Effector memory CD4-positive, alpha-beta T cell (primary cell): ENCODE data around the gene FXYD4.
A peak's percentile ranks its signal among the peaks of the same experiment; 100 is the strongest.

Source experiments
- DNase-seq, 3 donors: peaks; one replicate each; pipeline ENCODE4 v3.0.0-alpha.2; 2020
- H3K27ac ChIP-seq: 2 replicates; pipeline ENCODE4 v1.7.0; 2013; ENCODE audit warnings: mild to moderate bottlenecking, low read length, moderate library complexity; ENCODE audit not compliant: insufficient read depth, poor library complexity, severe bottlenecking
- H3K27me3 ChIP-seq: replicated peaks from 2 replicates; pipeline ENCODE4 v1.7.0; 2013; ENCODE audit warnings: mild to moderate bottlenecking, low read length; ENCODE audit not compliant: insufficient read depth, control insufficient read depth, poor library complexity, severe bottlenecking
- H3K36me3 ChIP-seq: 2 replicates; pipeline ENCODE4 v1.7.0; 2013; ENCODE audit warnings: mild to moderate bottlenecking, low read length, moderate library complexity; ENCODE audit not compliant: control insufficient read depth, insufficient read depth
- H3K4me1 ChIP-seq: 2 replicates; pipeline ENCODE4 v1.7.0; 2013; ENCODE audit warnings: low read length, mild to moderate bottlenecking; ENCODE audit not compliant: control insufficient read depth, insufficient read depth, poor library complexity, severe bottlenecking
- H3K4me3 ChIP-seq: 2 replicates; pipeline ENCODE4 v1.7.0; 2013; ENCODE audit warnings: low read length, low read depth, mild to moderate bottlenecking; ENCODE audit not compliant: insufficient read depth, poor library complexity, severe bottlenecking
- H3K9me3 ChIP-seq: 2 replicates; pipeline ENCODE4 v1.7.0; 2013; ENCODE audit warnings: mild to moderate bottlenecking, low read length, moderate library complexity; ENCODE audit not compliant: control insufficient read depth

The FXYD4 gene

DNA sequence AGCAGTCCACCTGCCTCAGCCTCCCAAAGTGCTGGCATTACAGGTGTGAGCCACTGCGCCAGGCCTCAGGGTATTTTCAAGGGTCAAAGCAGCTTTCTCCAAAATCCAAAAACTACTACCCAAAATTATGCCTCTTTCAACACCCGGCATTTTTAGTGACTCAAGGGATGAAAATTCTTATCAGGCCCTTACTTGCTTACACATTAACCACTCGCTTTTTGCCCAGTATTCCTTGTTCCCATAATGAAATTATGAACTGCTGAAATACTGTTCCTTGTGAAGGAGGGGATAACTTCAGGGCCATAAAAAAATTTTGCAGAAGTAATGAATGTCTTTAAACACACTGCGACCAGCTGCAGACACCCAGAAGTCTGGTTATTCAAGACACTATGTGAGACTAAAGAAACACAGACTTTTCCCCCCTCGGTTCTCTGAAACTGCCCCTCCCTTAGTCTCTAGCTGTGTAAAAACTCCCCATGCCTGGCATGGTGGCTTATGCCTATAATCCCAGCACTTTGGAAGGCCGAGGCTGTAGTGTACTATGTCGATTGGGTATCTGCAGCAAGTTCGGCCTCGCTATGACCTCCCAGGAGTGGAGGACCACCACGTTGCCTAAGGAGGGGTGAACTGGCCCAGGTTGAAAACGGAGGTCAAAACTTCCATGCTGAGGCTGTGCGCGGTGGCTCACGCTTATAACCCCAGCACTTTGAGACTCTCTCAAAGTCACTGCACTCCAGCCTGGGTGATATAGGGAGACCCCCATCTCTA lies 12.0 kb downstream of the FXYD4 start:
- no peak for DNase-seq
- H3K27me3 ChIP-seq = no peaks in the 10 kb centered on the region
- H3K4me3 ChIP-seq = no peak overlapping the region
- H3K27ac ChIP-seq = no peak overlapping the region
- no peaks in the 10 kb centered on the region for H3K9me3 ChIP-seq
- peaks cover 37% of the 10 kb centered on the region for H3K36me3 ChIP-seq
- peaks cover 6% of the 10 kb centered on the region for H3K4me1 ChIP-seq

DNA sequence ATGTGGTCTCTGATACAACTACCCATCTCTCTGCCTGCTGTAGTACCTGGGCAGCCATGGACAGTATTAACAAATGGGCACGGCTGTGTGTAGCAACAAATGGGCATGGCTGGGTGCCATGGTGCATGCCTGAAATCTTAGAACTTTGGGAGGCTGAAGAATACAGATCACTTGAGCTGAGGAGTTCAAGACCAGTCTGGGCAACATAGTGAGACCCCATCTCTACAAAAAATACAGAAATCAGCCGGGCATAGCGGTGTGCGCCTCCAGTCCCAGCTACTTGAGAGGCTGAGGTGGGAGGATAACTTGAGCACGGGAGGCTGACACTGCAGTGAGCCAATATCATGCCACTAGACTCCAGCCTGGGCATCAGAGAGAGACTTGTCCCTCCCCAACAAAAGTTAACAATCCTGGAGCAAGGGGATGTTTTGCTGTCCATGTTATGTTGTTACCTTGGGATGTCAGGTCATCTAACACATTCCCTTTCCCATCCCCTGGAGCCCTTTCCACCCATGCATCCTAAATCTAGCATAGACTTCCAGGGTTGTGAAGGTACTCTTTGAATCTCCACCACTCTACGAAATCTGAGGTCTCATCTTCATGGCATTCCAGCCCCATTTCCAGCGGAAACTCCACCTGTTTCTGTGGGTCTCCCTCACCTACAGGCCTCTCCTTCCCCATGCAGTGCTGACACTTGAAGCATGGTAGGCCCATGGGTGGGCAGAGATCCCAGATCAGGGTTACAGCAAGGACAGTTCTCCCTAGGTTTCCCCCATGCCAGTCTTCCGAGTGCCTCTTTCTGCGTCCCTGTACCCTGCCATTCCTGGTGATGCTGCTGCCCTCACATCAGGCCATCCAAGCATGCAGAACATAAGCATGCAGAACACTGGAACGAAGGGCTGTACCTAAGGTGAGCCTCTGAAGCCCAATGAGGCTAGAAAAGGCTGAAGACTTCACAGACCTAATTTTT lies 13.1 kb downstream of the FXYD4 start:
- Histone ChIP-seq H3K4me3 (no peak overlapping the region), H3K4me1 (peaks cover 10% of the 10 kb centered on the region), H3K36me3 (peaks cover 46% of the 10 kb centered on the region), H3K27ac (no peak overlapping the region), H3K27me3 (no peaks in the 10 kb centered on the region), H3K9me3 (no peaks in the 10 kb centered on the region)
- no peak for DNase-seq

DNA sequence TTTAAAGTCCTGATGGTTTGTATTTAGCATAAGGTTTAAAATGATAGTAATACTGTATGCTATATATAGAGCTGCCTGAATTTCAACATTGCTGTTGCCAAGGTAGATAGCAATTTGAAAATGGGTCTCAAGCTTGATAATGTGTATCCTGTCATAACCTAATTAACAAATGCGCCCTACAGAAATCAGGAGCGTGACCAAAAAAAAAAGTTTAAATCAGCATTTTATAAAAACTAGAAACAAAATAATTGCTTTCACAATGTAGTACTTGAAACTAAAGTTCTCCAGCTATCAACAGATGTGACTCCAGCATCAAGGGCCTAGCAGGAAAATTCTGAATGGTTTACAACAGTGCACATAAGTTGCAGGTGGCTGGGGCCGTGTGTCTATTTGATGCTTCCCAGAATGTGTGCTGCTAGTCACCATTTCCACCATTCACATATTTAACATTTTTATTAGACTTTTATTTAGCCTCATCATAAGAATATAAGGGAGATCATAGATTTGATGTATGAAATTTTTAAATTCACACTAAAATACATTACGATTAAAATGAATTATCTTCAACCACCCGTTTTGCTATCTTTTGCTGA lies 14.1 kb downstream of the FXYD4 start:
- Histone ChIP-seq H3K4me1 (peaks cover 20% of the 10 kb centered on the region), H3K27me3 (no peaks in the 10 kb centered on the region), H3K27ac (no peak overlapping the region), H3K4me3 (no peak overlapping the region), H3K9me3 (no peaks in the 10 kb centered on the region), H3K36me3 (peaks cover 56% of the 10 kb centered on the region)
- DNase-seq = no peak

GRCh38 chr10:43386549-43386948 lies 15.1 kb downstream of the FXYD4 start:
- H3K27ac ChIP-seq = no peak overlapping the region
- H3K9me3 ChIP-seq = no peaks in the 10 kb centered on the region
- peaks cover 65% of the 10 kb centered on the region for H3K36me3 ChIP-seq
- no peak for DNase-seq
- H3K4me1 ChIP-seq = peaks cover 22% of the 10 kb centered on the region
- H3K27me3 ChIP-seq = no peaks in the 10 kb centered on the region
- H3K4me3 ChIP-seq = no peak overlapping the region

DNA sequence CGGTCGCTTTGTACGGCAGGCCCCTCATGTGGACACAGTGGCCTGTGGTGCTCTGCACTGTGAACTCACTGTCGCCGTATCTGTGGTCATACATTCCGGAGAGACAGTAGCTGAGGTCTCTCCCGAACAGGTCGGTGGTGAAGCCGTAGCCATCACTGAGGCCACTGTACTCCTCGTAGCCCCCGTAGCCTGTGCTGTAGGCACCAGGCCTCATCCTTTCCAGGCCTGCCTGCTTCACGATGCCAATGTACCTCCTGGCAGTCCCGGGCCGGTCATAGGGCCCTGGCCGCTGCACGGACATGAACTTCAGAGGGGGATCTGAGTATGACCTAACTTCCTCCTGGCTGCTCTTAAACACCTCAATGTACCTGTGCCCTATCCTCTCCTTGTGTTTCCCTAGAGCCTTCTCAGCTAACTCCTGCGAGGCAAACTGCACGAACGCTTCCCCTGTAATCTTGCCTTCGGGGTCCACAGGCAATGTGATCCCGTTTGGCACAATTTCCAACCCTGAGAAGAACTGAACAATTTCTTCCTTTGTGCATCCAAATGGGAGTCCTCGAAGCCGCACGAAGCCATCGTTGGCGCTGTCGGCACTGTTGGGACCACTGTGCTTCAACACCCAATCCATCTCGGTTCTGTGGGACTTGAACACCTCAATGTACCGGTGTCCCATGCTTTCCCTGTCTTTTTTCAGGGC lies 15.7 kb downstream of the FXYD4 start:
- Histone ChIP-seq H3K9me3 (no peaks in the 10 kb centered on the region), H3K27ac (no peak overlapping the region), H3K27me3 (no peaks in the 10 kb centered on the region), H3K36me3 (peaks cover 69% of the 10 kb centered on the region), H3K4me1 (peaks cover 22% of the 10 kb centered on the region), H3K4me3 (no peak overlapping the region)
- no peak for DNase-seq

DNA sequence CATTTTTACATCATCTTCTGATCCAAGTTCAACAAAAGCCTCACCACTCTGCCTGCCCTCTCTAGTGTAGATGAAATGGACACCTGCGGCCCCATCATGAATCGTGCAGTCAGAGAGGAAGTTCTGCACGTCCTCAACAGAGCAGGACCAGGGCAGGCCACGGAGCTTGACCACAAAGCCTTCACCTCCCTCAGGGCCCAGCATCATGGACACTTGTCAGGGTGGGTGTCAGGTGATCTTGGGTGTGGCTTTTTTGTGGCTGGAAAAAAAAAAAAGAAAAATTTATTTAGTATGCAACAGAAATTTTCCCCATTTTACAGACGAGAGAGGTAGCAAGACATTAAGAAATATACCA lies 16.2 kb downstream of the FXYD4 start:
- H3K4me1 ChIP-seq = peaks cover 24% of the 10 kb centered on the region
- H3K36me3 ChIP-seq = peaks cover 74% of the 10 kb centered on the region
- H3K27ac ChIP-seq = no peak overlapping the region

DNA sequence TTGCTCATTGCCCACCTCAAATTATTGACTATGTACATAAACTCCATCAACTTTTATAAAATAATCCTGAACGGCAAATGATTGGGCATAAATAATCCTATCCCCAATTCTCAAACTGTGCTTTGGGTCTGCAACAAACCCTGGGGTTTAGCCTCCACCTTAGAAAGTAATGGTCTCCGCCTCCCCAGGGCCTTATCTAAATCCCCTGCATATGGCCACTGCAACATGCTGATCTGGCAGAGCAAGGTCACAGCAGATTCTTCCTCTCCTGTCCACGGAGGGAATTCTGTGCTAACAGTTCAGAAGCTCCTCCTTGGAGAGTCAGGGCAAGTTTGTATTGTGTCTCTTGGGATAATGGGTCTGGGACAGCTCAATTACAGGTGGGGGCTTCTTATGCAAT lies 18.4 kb downstream of the FXYD4 start:
- peaks cover 37% of the 10 kb centered on the region for H3K4me1 ChIP-seq
- no peaks in the 10 kb centered on the region for H3K9me3 ChIP-seq
- H3K27me3 ChIP-seq = no peaks in the 10 kb centered on the region
- DNase-seq = no peak
- peaks cover 87% of the 10 kb centered on the region for H3K36me3 ChIP-seq
- H3K4me3 ChIP-seq = no peak overlapping the region
- H3K27ac ChIP-seq = peak overlapping the region; percentile 27

More for the DNA sequence above, 16.2 kb downstream of the FXYD4 start:
- no peak for DNase-seq
- Histone ChIP-seq H3K4me3 (no peak overlapping the region), H3K9me3 (no peaks in the 10 kb centered on the region), H3K27me3 (no peaks in the 10 kb centered on the region)

DNA sequence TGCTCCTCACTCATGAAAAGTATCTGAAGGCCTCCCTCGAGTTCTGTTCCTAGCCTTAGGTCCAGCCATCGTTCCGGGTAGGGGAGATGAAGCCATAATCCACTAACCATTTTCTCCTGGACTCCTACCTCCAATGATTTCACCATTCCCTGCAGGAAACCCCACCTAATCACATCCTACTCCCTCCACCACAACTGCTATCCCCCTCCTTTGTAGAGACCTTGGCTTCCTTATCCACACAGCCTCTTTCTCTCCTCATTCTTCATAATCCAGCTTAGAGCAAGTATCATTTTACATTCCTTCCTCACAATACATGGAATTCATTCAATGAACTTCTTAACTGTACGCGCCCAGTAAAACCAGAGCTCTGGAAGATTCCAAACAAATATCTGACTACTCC lies 18.9 kb downstream of the FXYD4 start:
- Histone ChIP-seq H3K27ac (peak overlapping the region; percentile 27), H3K9me3 (no peaks in the 10 kb centered on the region), H3K36me3 (peaks cover 83% of the 10 kb centered on the region), H3K27me3 (no peaks in the 10 kb centered on the region), H3K4me3 (no peak overlapping the region), H3K4me1 (peaks cover 41% of the 10 kb centered on the region)
- DNase-seq = no peak

DNA sequence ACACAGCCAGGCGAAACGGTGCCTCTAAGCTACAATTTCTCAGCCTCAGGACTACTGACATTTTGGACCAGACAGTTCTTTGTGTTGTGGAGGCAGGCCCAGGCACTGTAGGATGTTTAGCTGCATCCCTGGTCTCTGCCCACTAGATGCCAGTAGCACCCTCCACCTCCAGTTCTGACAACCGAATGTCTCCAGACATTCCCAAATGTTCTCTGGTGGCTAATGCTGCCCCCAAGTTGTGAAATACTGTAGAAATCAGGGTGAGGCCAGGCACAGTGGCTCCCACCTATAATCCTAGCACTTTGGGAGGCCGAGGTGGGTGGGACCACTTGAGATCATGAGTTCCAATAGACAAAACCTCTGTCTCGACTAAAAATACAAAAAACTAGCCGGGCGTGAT lies 19.3 kb downstream of the FXYD4 start:
- H3K4me3 ChIP-seq = no peak overlapping the region
- peak in 2 of 3 donors; percentile 15 to 16 for DNase-seq
- H3K9me3 ChIP-seq = no peaks in the 10 kb centered on the region
- peaks cover 79% of the 10 kb centered on the region for H3K36me3 ChIP-seq
- H3K4me1 ChIP-seq = peaks cover 42% of the 10 kb centered on the region
- no peaks in the 10 kb centered on the region for H3K27me3 ChIP-seq
- H3K27ac ChIP-seq = peak overlapping the region; percentile 27
